IMR-90 (cell line): ENCODE measurements around the gene DNAAF3. TPM values are rescaled to one million over a fixed set of nuclear protein-coding genes. Genes with fewer than 3 reads are reported as not detected.

ENCODE experiments used
- ATAC-seq: fragments of 200-7000 bp; cut with Tn5 transposase; 2 replicates; pipeline ENCODE4 v1.9.1; 2020; ENCODE audit warnings: low read depth, mild to moderate bottlenecking, moderate library complexity
- BruUV-seq: library from RNA; stranded (reverse); fragments of 400-500 nt; replicated peaks from 2 replicates; lab custom pipeline; 2021; lab: Mats Ljungman, UMichigan
- CTCF ChIA-PET: fragments of 300-600 bp; formaldehyde crosslinking; extraction: SDS; loops from one replicate; lab custom pipeline; 2021; ENCODE audit warnings: antibody characterized with exemption; lab: Yijun Ruan, JAX
- POLR2A ChIA-PET: fragments of 300-600 bp; sonication (Branson Sonifier 250); formaldehyde crosslinking; loops from one replicate; lab custom pipeline; 2022; ENCODE audit warnings: antibody characterized with exemption; ENCODE audit not compliant: unreplicated experiment; lab: Charles Lee
- DNase-seq: peaks from one replicate; pipeline ENCODE4 v3.0.0; 2013
- H2AFZ ChIP-seq: replicated peaks from 2 replicates; pipeline ENCODE3; 2013; ENCODE audit warnings: low read length, mild to moderate bottlenecking; ENCODE audit not compliant: poor library complexity
- H2AK5ac ChIP-seq: 2 replicates; pipeline ENCODE4 v1.6.1; 2013; ENCODE audit warnings: low read depth, low read length, inconsistent platforms
- H2AK9ac ChIP-seq: replicated peaks from 2 replicates; pipeline ENCODE3; 2013; ENCODE audit warnings: mild to moderate bottlenecking, low read depth, low read length, moderate library complexity; ENCODE audit not compliant: poor library complexity
- H2BK120ac ChIP-seq: 2 replicates; pipeline ENCODE4 v1.6.1; 2013; ENCODE audit warnings: low read depth, low read length, inconsistent platforms
- H2BK15ac ChIP-seq: 3 replicates; pipeline ENCODE4 v1.6.1; 2013; ENCODE audit warnings: low read depth, low read length, inconsistent platforms
- H2BK20ac ChIP-seq: 2 replicates; pipeline ENCODE4 v1.6.1; 2013; ENCODE audit warnings: low read depth, mild to moderate bottlenecking, inconsistent platforms, low read length, moderate library complexity
- H2BK5ac ChIP-seq: 2 replicates; pipeline ENCODE4 v1.6.1; 2013; ENCODE audit warnings: mild to moderate bottlenecking, low read depth, low read length, inconsistent platforms; ENCODE audit not compliant: poor library complexity, severe bottlenecking
- H3K14ac ChIP-seq: replicated peaks from 2 replicates; pipeline ENCODE4 v1.6.1; 2013; ENCODE audit warnings: low read depth, low read length, inconsistent platforms
- H3K18ac ChIP-seq: 2 replicates; pipeline ENCODE4 v1.6.1; 2013; ENCODE audit warnings: low read depth, low read length, control low read depth
- H3K23ac ChIP-seq: 2 replicates; pipeline ENCODE4 v1.6.1; 2013; ENCODE audit warnings: low read depth, low read length, inconsistent platforms
- H3K27ac ChIP-seq: 2 replicates; pipeline ENCODE4 v1.5.1; 2013; ENCODE audit warnings: mild to moderate bottlenecking, control low read depth, low read length; ENCODE audit not compliant: insufficient read depth
- H3K27me3 ChIP-seq: 2 replicates; pipeline ENCODE4 v1.6.1; 2013; ENCODE audit warnings: low read length; ENCODE audit not compliant: control insufficient read depth, insufficient read depth
- H3K36me3 ChIP-seq: 2 replicates; pipeline ENCODE4 v1.6.1; 2013; ENCODE audit warnings: low read length, mixed read lengths; ENCODE audit not compliant: control insufficient read depth, insufficient read depth
- H3K4ac ChIP-seq: 2 replicates; pipeline ENCODE4 v1.6.1; 2013; ENCODE audit warnings: low read depth, low read length, inconsistent platforms
- H3K4me1 ChIP-seq: 2 replicates; pipeline ENCODE4 v1.6.1; 2013; ENCODE audit warnings: low read length, mixed read lengths; ENCODE audit not compliant: control insufficient read depth, insufficient read depth
- H3K4me2 ChIP-seq: 2 replicates; pipeline ENCODE4 v1.6.1; 2013; ENCODE audit warnings: low read depth, mild to moderate bottlenecking, control low read depth, low read length, moderate library complexity
- H3K4me3 ChIP-seq: 2 replicates; pipeline ENCODE4 v1.5.1; 2013; ENCODE audit warnings: low read depth, mild to moderate bottlenecking, control low read depth, low read length, moderate library complexity; ENCODE audit not compliant: insufficient read depth
- H3K56ac ChIP-seq: 2 replicates; pipeline ENCODE4 v1.6.1; 2013; ENCODE audit warnings: low read length, inconsistent platforms; ENCODE audit not compliant: insufficient read depth; ENCODE audit errors: extremely low read depth
- H3K79me1 ChIP-seq, 2 experiments: 2 replicates each; pipeline ENCODE4 v1.6.1; 2013; ENCODE audit warnings: low read length in 2 of 2, inconsistent platforms in 1 of 2, low read depth in 1 of 2
- H3K9ac ChIP-seq: 2 replicates; pipeline ENCODE4 v1.6.1; 2013; ENCODE audit warnings: low read depth, low read length, control low read depth
- H3K9me1 ChIP-seq: 2 replicates; pipeline ENCODE4 v1.6.1; 2013; ENCODE audit warnings: low read length, inconsistent platforms; ENCODE audit not compliant: insufficient read depth
- H3K9me3 ChIP-seq: 2 replicates; pipeline ENCODE4 v1.6.1; 2013; ENCODE audit warnings: low read length; ENCODE audit not compliant: control insufficient read depth, insufficient read depth
- H4K20me1 ChIP-seq: 2 replicates; pipeline ENCODE4 v1.6.1; 2013; ENCODE audit warnings: low read length, inconsistent platforms; ENCODE audit not compliant: insufficient read depth
- H4K5ac ChIP-seq: 2 replicates; pipeline ENCODE4 v1.6.1; 2013; ENCODE audit warnings: mild to moderate bottlenecking, low read depth, low read length, control low read depth
- H4K8ac ChIP-seq, 2 experiments: 2 replicates each; pipeline ENCODE4 v1.6.1; 2013; ENCODE audit warnings: low read depth in 2 of 2, low read length in 2 of 2, control low read depth in 1 of 2, inconsistent platforms in 1 of 2
- H4K91ac ChIP-seq: 2 replicates; pipeline ENCODE4 v1.6.1; 2013; ENCODE audit warnings: low read depth, low read length, inconsistent platforms; ENCODE audit not compliant: insufficient read depth
- BHLHE40 ChIP-seq: fragments of 150-350 bp; IDR thresholded peaks from 2 replicates; pipeline ENCODE4 v1.6.1; 2016; ENCODE audit warnings: mild to moderate bottlenecking, low read depth, low read length
- CEBPB ChIP-seq: IDR thresholded peaks from 2 replicates; pipeline ENCODE4 v1.6.1; 2012; ENCODE audit warnings: low read depth, low read length, improper control_type of control experiment
- CHD1 ChIP-seq: IDR thresholded peaks from 2 replicates; pipeline ENCODE4 v1.6.1; 2012; ENCODE audit warnings: low read depth, low read length, improper control_type of control experiment
- FOS ChIP-seq: fragments of 150-350 bp; IDR thresholded peaks from 2 replicates; pipeline ENCODE4 v1.6.1; 2016; ENCODE audit warnings: low read depth, low read length
- MAFK ChIP-seq: IDR thresholded peaks from 2 replicates; pipeline ENCODE4 v1.6.1; 2012; ENCODE audit warnings: low read depth, low read length, improper control_type of control experiment
- MAZ ChIP-seq: IDR thresholded peaks from 2 replicates; pipeline ENCODE4 v1.6.1; 2012; ENCODE audit warnings: low read depth, mild to moderate bottlenecking, low read length, improper control_type of control experiment, moderate library complexity, borderline replicate concordance
- MXI1 ChIP-seq: IDR thresholded peaks from 2 replicates; pipeline ENCODE4 v1.6.1; 2012; ENCODE audit warnings: low read depth, mild to moderate bottlenecking, low read length, moderate library complexity, borderline replicate concordance
- NFE2L2 ChIP-seq: fragments of 150-350 bp; IDR thresholded peaks from 2 replicates; pipeline ENCODE4 v1.6.1; 2016; ENCODE audit warnings: low read depth, mild to moderate bottlenecking, low read length
- POLR2A ChIP-seq: IDR thresholded peaks from 2 replicates; pipeline ENCODE4 v1.6.1; 2012; ENCODE audit warnings: mild to moderate bottlenecking, low read depth, low read length
- RAD21 ChIP-seq: IDR thresholded peaks from 2 replicates; pipeline ENCODE4 v1.6.1; 2012; ENCODE audit warnings: low read length, improper control_type of control experiment
- RCOR1 ChIP-seq: IDR thresholded peaks from 2 replicates; pipeline ENCODE4 v1.6.1; 2012; ENCODE audit warnings: mild to moderate bottlenecking, low read length, improper control_type of control experiment; ENCODE audit not compliant: insufficient replicate concordance
- RFX5 ChIP-seq: IDR thresholded peaks from 2 replicates; pipeline ENCODE4 v1.8.0; 2012; ENCODE audit warnings: low read depth, mild to moderate bottlenecking, low read length, moderate library complexity
- SMC3 ChIP-seq: fragments of 150-350 bp; IDR thresholded peaks from 2 replicates; pipeline ENCODE4 v1.6.1; 2016; ENCODE audit warnings: low read depth, mild to moderate bottlenecking, antibody characterized with exemption, low read length, moderate library complexity
- WGBS, 2 experiments: methylation state at CpG; one replicate each; pipeline versions ENCODE4 v1.1.5 to v1.1.7; 2013; ENCODE audit warnings: missing lambda C conversion rate in 2 of 2; ENCODE audit not compliant: insufficient read length in 1 of 2; ENCODE audit errors: extremely low coverage in 2 of 2; 5-methylcytosine and 5-hydroxymethylcytosine counted together
- dilution Hi-C: fragments of 300-500 bp; cut with HindIII; formaldehyde crosslinking; loops from one replicate; pipeline ENCODE4 v1.14.3; 2018; ENCODE audit warnings: low sequenced_read_pairs; ENCODE audit not compliant: unreplicated experiment
- in situ Hi-C: fragments of 300-500 bp; cut with MboI; formaldehyde crosslinking; loops from 3 replicates; pipeline ENCODE4 v1.14.3; 2019; ENCODE audit warnings: low sequenced_read_pairs, inconsistent platforms, mixed read lengths
- intact Hi-C: fragments of 100-400 bp; cut with micrococcal nuclease; formaldehyde crosslinking; loops from 2 replicates; pipeline ENCODE4 v1.10.0; 2022
- polyA plus RNA-seq, 3 experiments: library from polyadenylated mRNA; depleted of rRNA; stranded (reverse); fragments of >200 nt; gene quantifications; 2 replicates each; pipeline ENCODE4 v1.2.3, GENCODE V29; 2012; ENCODE audit warnings: low replicate concordance in 1 of 3
- total RNA-seq: library from RNA; depleted of rRNA; stranded (reverse); fragments of >200 nt; gene quantifications from 2 replicates; pipeline ENCODE4 v1.2.3, GENCODE V29; 2012
- TF ChIP-seq, protein P1 (sequence below): fragments of 150-350 bp; IDR thresholded peaks from 2 replicates; pipeline ENCODE4 v1.6.1; 2017; ENCODE audit warnings: mild to moderate bottlenecking, antibody characterized with exemption, low read length, low read depth
- TF ChIP-seq, protein P2 (sequence below): fragments of 150-350 bp; IDR thresholded peaks from 2 replicates; pipeline ENCODE4 v1.6.1; 2016; ENCODE audit warnings: low read depth, mild to moderate bottlenecking, low read length, moderate library complexity, borderline replicate concordance
- TF ChIP-seq, protein P3 (sequence below): conservative IDR thresholded peaks from 2 replicates; pipeline ENCODE4 v1.5.1; 2012; ENCODE audit warnings: mild to moderate bottlenecking, low read depth, low read length, improper control_type of control experiment

DNAAF3 gene
- total and polyA plus RNA-seq, 2 of the 4 experiments (the other 2 are of a cell fraction): 0.34 TPM; not detected in 1

DNA sequence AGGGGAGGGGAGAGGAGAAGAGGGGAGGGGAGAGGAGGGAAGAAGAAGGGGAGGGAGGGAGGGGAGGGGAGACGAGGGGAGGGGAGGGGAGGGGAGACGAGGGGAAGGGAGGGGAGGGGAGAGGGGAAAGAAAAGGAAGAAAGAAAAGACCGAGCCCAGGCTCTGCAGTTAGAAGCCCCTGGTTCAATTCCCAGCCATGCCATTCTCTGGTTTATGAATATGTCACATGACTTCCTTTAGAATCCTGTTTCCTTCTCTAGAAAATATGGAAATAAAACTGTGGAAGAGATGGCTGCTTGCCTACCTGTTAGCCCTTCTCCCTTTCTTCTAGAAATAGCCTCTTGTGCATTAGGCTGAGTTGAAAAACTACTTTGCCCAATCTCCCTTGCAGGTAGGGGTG lies 31.7 kb downstream of the DNAAF3 start:
- no peaks in the 10 kb centered on the region for H4K20me1 ChIP-seq
- no peak overlapping the region for H3K56ac ChIP-seq
- no peak overlapping the region for H2AFZ ChIP-seq
- no peak overlapping the region for H3K27ac ChIP-seq
- CTCF ChIA-PET: interaction anchor here (0.6 kb wide), 1 partner anchor 19 kb away, joined by 5 read pairs; no protein-coding TSS in a partner anchor
- H2AK5ac ChIP-seq: no peak overlapping the region
- no peaks in the 10 kb centered on the region for H3K4me1 ChIP-seq
- peaks cover 29% of the 10 kb centered on the region for H3K27me3 ChIP-seq
- dilution Hi-C loops: no loop called here
- H2BK15ac ChIP-seq: no peak overlapping the region
- H3K4ac ChIP-seq: no peak overlapping the region
- H3K23ac ChIP-seq: no peak overlapping the region
- H3K14ac ChIP-seq: no peak overlapping the region
- DNase-seq (no peak), ATAC-seq (no peak)
- BruUV-seq: no TSS peak
- no peak overlapping the region for H3K9ac ChIP-seq
- no CpG with 5 or more reads among the region's 3 CpGs for WGBS, 2 experiments
- intact Hi-C loops: no loop called here
- no peak overlapping the region for H4K5ac ChIP-seq
- H3K36me3 ChIP-seq: no peaks in the 10 kb centered on the region
- H3K4me3 ChIP-seq: no peak overlapping the region
- no peak overlapping the region for H3K4me2 ChIP-seq
- H2BK5ac ChIP-seq: no peak overlapping the region
- in situ Hi-C loops: loop anchor here (5.0 kb wide), 1 partner anchor 283 kb away; no protein-coding TSS in a partner anchor
- H3K79me1 ChIP-seq: no peaks in the 10 kb centered on the region
- H3K9me3 ChIP-seq: no peaks in the 10 kb centered on the region
- TF ChIP-seq BHLHE40 (no peak), RAD21 (no peak), NFE2L2 (no peak), RCOR1 (no peak), SMC3 (no peak), CEBPB (no peak), RFX5 (no peak), FOS (no peak), POLR2A (no peak), CHD1 (no peak), MAZ (no peak), MAFK (no peak), MXI1 (no peak)
- TF ChIP-seq, protein P1, sequence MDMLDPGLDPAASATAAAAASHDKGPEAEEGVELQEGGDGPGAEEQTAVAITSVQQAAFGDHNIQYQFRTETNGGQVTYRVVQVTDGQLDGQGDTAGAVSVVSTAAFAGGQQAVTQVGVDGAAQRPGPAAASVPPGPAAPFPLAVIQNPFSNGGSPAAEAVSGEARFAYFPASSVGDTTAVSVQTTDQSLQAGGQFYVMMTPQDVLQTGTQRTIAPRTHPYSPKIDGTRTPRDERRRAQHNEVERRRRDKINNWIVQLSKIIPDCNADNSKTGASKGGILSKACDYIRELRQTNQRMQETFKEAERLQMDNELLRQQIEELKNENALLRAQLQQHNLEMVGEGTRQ: no peak
- TF ChIP-seq, protein P2, sequence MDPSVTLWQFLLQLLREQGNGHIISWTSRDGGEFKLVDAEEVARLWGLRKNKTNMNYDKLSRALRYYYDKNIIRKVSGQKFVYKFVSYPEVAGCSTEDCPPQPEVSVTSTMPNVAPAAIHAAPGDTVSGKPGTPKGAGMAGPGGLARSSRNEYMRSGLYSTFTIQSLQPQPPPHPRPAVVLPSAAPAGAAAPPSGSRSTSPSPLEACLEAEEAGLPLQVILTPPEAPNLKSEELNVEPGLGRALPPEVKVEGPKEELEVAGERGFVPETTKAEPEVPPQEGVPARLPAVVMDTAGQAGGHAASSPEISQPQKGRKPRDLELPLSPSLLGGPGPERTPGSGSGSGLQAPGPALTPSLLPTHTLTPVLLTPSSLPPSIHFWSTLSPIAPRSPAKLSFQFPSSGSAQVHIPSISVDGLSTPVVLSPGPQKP: no peak
- TF ChIP-seq, protein P3, sequence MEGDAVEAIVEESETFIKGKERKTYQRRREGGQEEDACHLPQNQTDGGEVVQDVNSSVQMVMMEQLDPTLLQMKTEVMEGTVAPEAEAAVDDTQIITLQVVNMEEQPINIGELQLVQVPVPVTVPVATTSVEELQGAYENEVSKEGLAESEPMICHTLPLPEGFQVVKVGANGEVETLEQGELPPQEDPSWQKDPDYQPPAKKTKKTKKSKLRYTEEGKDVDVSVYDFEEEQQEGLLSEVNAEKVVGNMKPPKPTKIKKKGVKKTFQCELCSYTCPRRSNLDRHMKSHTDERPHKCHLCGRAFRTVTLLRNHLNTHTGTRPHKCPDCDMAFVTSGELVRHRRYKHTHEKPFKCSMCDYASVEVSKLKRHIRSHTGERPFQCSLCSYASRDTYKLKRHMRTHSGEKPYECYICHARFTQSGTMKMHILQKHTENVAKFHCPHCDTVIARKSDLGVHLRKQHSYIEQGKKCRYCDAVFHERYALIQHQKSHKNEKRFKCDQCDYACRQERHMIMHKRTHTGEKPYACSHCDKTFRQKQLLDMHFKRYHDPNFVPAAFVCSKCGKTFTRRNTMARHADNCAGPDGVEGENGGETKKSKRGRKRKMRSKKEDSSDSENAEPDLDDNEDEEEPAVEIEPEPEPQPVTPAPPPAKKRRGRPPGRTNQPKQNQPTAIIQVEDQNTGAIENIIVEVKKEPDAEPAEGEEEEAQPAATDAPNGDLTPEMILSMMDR: no peak
- H3K18ac ChIP-seq: no peak overlapping the region
- POLR2A ChIA-PET: no interaction called here
- no peaks in the 10 kb centered on the region for H3K9me1 ChIP-seq
- no peak overlapping the region for H2AK9ac ChIP-seq
- H4K8ac ChIP-seq: no peak overlapping the region
- H2BK120ac ChIP-seq: no peak overlapping the region
- H2BK20ac ChIP-seq: no peak overlapping the region
- no peak overlapping the region for H4K91ac ChIP-seq
